IMR-90 (cell line): ENCODE data around the gene ZNF418. TPM values are rescaled to one million over a fixed set of nuclear protein-coding genes. Genes with fewer than 3 reads are reported as not detected.

Experiments
- ATAC-seq: fragments of 200-7000 bp; cut with Tn5 transposase; 2 replicates; pipeline ENCODE4 v1.9.1; 2020; ENCODE audit warnings: low read depth, mild to moderate bottlenecking, moderate library complexity
- Bru-seq: library from RNA; stranded (reverse); fragments of 400-500 nt; gene quantifications from one replicate; lab custom pipeline; 2021; lab: Mats Ljungman, UMichigan
- BruChase-seq, 2 experiments: library from RNA; stranded (reverse); fragments of 400-500 nt; gene quantifications; one replicate each; lab custom pipeline; 2021; lab: Mats Ljungman, UMichigan
- BruUV-seq: library from RNA; stranded (reverse); fragments of 400-500 nt; replicated peaks from 2 replicates; lab custom pipeline; 2021; lab: Mats Ljungman, UMichigan
- CTCF ChIA-PET: fragments of 300-600 bp; formaldehyde crosslinking; extraction: SDS; loops from one replicate; lab custom pipeline; 2021; ENCODE audit warnings: antibody characterized with exemption; lab: Yijun Ruan, JAX
- POLR2A ChIA-PET: fragments of 300-600 bp; sonication (Branson Sonifier 250); formaldehyde crosslinking; loops from one replicate; lab custom pipeline; 2022; ENCODE audit warnings: antibody characterized with exemption; ENCODE audit not compliant: unreplicated experiment; lab: Charles Lee
- DNase-seq: peaks from one replicate; pipeline ENCODE4 v3.0.0; 2013
- H2AFZ ChIP-seq: replicated peaks from 2 replicates; pipeline ENCODE3; 2013; ENCODE audit warnings: low read length, mild to moderate bottlenecking; ENCODE audit not compliant: poor library complexity
- H2AK5ac ChIP-seq: 2 replicates; pipeline ENCODE4 v1.6.1; 2013; ENCODE audit warnings: low read depth, low read length, inconsistent platforms
- H2AK9ac ChIP-seq: replicated peaks from 2 replicates; pipeline ENCODE3; 2013; ENCODE audit warnings: mild to moderate bottlenecking, low read depth, low read length, moderate library complexity; ENCODE audit not compliant: poor library complexity
- H2BK120ac ChIP-seq: 2 replicates; pipeline ENCODE4 v1.6.1; 2013; ENCODE audit warnings: low read depth, low read length, inconsistent platforms
- H2BK15ac ChIP-seq: 3 replicates; pipeline ENCODE4 v1.6.1; 2013; ENCODE audit warnings: low read depth, low read length, inconsistent platforms
- H2BK20ac ChIP-seq: 2 replicates; pipeline ENCODE4 v1.6.1; 2013; ENCODE audit warnings: low read depth, mild to moderate bottlenecking, inconsistent platforms, low read length, moderate library complexity
- H2BK5ac ChIP-seq: 2 replicates; pipeline ENCODE4 v1.6.1; 2013; ENCODE audit warnings: mild to moderate bottlenecking, low read depth, low read length, inconsistent platforms; ENCODE audit not compliant: poor library complexity, severe bottlenecking
- H3K14ac ChIP-seq: replicated peaks from 2 replicates; pipeline ENCODE4 v1.6.1; 2013; ENCODE audit warnings: low read depth, low read length, inconsistent platforms
- H3K18ac ChIP-seq: 2 replicates; pipeline ENCODE4 v1.6.1; 2013; ENCODE audit warnings: low read depth, low read length, control low read depth
- H3K23ac ChIP-seq: 2 replicates; pipeline ENCODE4 v1.6.1; 2013; ENCODE audit warnings: low read depth, low read length, inconsistent platforms
- H3K27ac ChIP-seq: 2 replicates; pipeline ENCODE4 v1.5.1; 2013; ENCODE audit warnings: mild to moderate bottlenecking, control low read depth, low read length; ENCODE audit not compliant: insufficient read depth
- H3K27me3 ChIP-seq: 2 replicates; pipeline ENCODE4 v1.6.1; 2013; ENCODE audit warnings: low read length; ENCODE audit not compliant: control insufficient read depth, insufficient read depth
- H3K36me3 ChIP-seq: 2 replicates; pipeline ENCODE4 v1.6.1; 2013; ENCODE audit warnings: low read length, mixed read lengths; ENCODE audit not compliant: control insufficient read depth, insufficient read depth
- H3K4ac ChIP-seq: 2 replicates; pipeline ENCODE4 v1.6.1; 2013; ENCODE audit warnings: low read depth, low read length, inconsistent platforms
- H3K4me1 ChIP-seq: 2 replicates; pipeline ENCODE4 v1.6.1; 2013; ENCODE audit warnings: low read length, mixed read lengths; ENCODE audit not compliant: control insufficient read depth, insufficient read depth
- H3K4me2 ChIP-seq: 2 replicates; pipeline ENCODE4 v1.6.1; 2013; ENCODE audit warnings: low read depth, mild to moderate bottlenecking, control low read depth, low read length, moderate library complexity
- H3K4me3 ChIP-seq: 2 replicates; pipeline ENCODE4 v1.5.1; 2013; ENCODE audit warnings: low read depth, mild to moderate bottlenecking, control low read depth, low read length, moderate library complexity; ENCODE audit not compliant: insufficient read depth
- H3K56ac ChIP-seq: 2 replicates; pipeline ENCODE4 v1.6.1; 2013; ENCODE audit warnings: low read length, inconsistent platforms; ENCODE audit not compliant: insufficient read depth; ENCODE audit errors: extremely low read depth
- H3K79me1 ChIP-seq, 2 experiments: 2 replicates each; pipeline ENCODE4 v1.6.1; 2013; ENCODE audit warnings: low read length in 2 of 2, inconsistent platforms in 1 of 2, low read depth in 1 of 2
- H3K9ac ChIP-seq: 2 replicates; pipeline ENCODE4 v1.6.1; 2013; ENCODE audit warnings: low read depth, low read length, control low read depth
- H3K9me1 ChIP-seq: 2 replicates; pipeline ENCODE4 v1.6.1; 2013; ENCODE audit warnings: low read length, inconsistent platforms; ENCODE audit not compliant: insufficient read depth
- H3K9me3 ChIP-seq: 2 replicates; pipeline ENCODE4 v1.6.1; 2013; ENCODE audit warnings: low read length; ENCODE audit not compliant: control insufficient read depth, insufficient read depth
- H4K20me1 ChIP-seq: 2 replicates; pipeline ENCODE4 v1.6.1; 2013; ENCODE audit warnings: low read length, inconsistent platforms; ENCODE audit not compliant: insufficient read depth
- H4K5ac ChIP-seq: 2 replicates; pipeline ENCODE4 v1.6.1; 2013; ENCODE audit warnings: mild to moderate bottlenecking, low read depth, low read length, control low read depth
- H4K8ac ChIP-seq, 2 experiments: 2 replicates each; pipeline ENCODE4 v1.6.1; 2013; ENCODE audit warnings: low read depth in 2 of 2, low read length in 2 of 2, control low read depth in 1 of 2, inconsistent platforms in 1 of 2
- H4K91ac ChIP-seq: 2 replicates; pipeline ENCODE4 v1.6.1; 2013; ENCODE audit warnings: low read depth, low read length, inconsistent platforms; ENCODE audit not compliant: insufficient read depth
- BHLHE40 ChIP-seq: fragments of 150-350 bp; IDR thresholded peaks from 2 replicates; pipeline ENCODE4 v1.6.1; 2016; ENCODE audit warnings: mild to moderate bottlenecking, low read depth, low read length
- CHD1 ChIP-seq: IDR thresholded peaks from 2 replicates; pipeline ENCODE4 v1.6.1; 2012; ENCODE audit warnings: low read depth, low read length, improper control_type of control experiment
- CTCF ChIP-seq: conservative IDR thresholded peaks from 2 replicates; pipeline ENCODE4 v1.5.1; 2012; ENCODE audit warnings: mild to moderate bottlenecking, low read depth, low read length, improper control_type of control experiment
- FOS ChIP-seq: fragments of 150-350 bp; IDR thresholded peaks from 2 replicates; pipeline ENCODE4 v1.6.1; 2016; ENCODE audit warnings: low read depth, low read length
- MXI1 ChIP-seq: IDR thresholded peaks from 2 replicates; pipeline ENCODE4 v1.6.1; 2012; ENCODE audit warnings: low read depth, mild to moderate bottlenecking, low read length, moderate library complexity, borderline replicate concordance
- NFE2L2 ChIP-seq: fragments of 150-350 bp; IDR thresholded peaks from 2 replicates; pipeline ENCODE4 v1.6.1; 2016; ENCODE audit warnings: low read depth, mild to moderate bottlenecking, low read length
- POLR2A ChIP-seq: IDR thresholded peaks from 2 replicates; pipeline ENCODE4 v1.6.1; 2012; ENCODE audit warnings: mild to moderate bottlenecking, low read depth, low read length
- RCOR1 ChIP-seq: IDR thresholded peaks from 2 replicates; pipeline ENCODE4 v1.6.1; 2012; ENCODE audit warnings: mild to moderate bottlenecking, low read length, improper control_type of control experiment; ENCODE audit not compliant: insufficient replicate concordance
- RFX5 ChIP-seq: IDR thresholded peaks from 2 replicates; pipeline ENCODE4 v1.8.0; 2012; ENCODE audit warnings: low read depth, mild to moderate bottlenecking, low read length, moderate library complexity
- SMC3 ChIP-seq: fragments of 150-350 bp; IDR thresholded peaks from 2 replicates; pipeline ENCODE4 v1.6.1; 2016; ENCODE audit warnings: low read depth, mild to moderate bottlenecking, antibody characterized with exemption, low read length, moderate library complexity
- WGBS, 2 experiments: methylation state at CpG; one replicate each; pipeline versions ENCODE4 v1.1.5 to v1.1.7; 2013; ENCODE audit warnings: missing lambda C conversion rate in 2 of 2; ENCODE audit not compliant: insufficient read length in 1 of 2; ENCODE audit errors: extremely low coverage in 2 of 2; 5-methylcytosine and 5-hydroxymethylcytosine counted together
- dilution Hi-C: fragments of 300-500 bp; cut with HindIII; formaldehyde crosslinking; loops from one replicate; pipeline ENCODE4 v1.14.3; 2018; ENCODE audit warnings: low sequenced_read_pairs; ENCODE audit not compliant: unreplicated experiment
- in situ Hi-C: fragments of 300-500 bp; cut with MboI; formaldehyde crosslinking; loops from 3 replicates; pipeline ENCODE4 v1.14.3; 2019; ENCODE audit warnings: low sequenced_read_pairs, inconsistent platforms, mixed read lengths
- intact Hi-C: fragments of 100-400 bp; cut with micrococcal nuclease; formaldehyde crosslinking; loops from 2 replicates; pipeline ENCODE4 v1.10.0; 2022
- long read RNA-seq: library from polyadenylated mRNA; unstranded; transcript quantifications from one replicate; pipeline ENCODE4 v2.0.0, GENCODE V29; 2021; ENCODE audit not compliant: unreplicated experiment
- polyA plus RNA-seq, 3 experiments: library from polyadenylated mRNA; depleted of rRNA; stranded (reverse); fragments of >200 nt; gene quantifications; 2 replicates each; pipeline ENCODE4 v1.2.3, GENCODE V29; 2012; ENCODE audit warnings: low replicate concordance in 1 of 3
- total RNA-seq: library from RNA; depleted of rRNA; stranded (reverse); fragments of >200 nt; gene quantifications from 2 replicates; pipeline ENCODE4 v1.2.3, GENCODE V29; 2012; rRNA removed

ZNF418 gene
- total RNA-seq (3.4 and 4.2 TPM in 2 replicates), polyA plus RNA-seq (2012; rRNA removed) (1.0 and 2.1 TPM in 2 replicates), Bru-seq, nascent RNA (percentile 76 among the genes with signal in this experiment), BruChase-seq, experiment 1, labeled RNA remaining after a 6-hour chase (percentile 89 among the genes with signal in this experiment), BruChase-seq, experiment 2, labeled RNA remaining after a 2-hour chase (percentile 84 among the genes with signal in this experiment)
- 0.26 and 0.28 TPM in 2 replicates for polyA plus RNA-seq (2012; cell fraction: cytosol; rRNA removed)
- 2.0 and 8.7 TPM in 2 replicates for polyA plus RNA-seq (2012; cell fraction: nucleus; rRNA removed; ENCODE audit: low replicate concordance)
- long read RNA-seq, partial matches to known transcripts = 0 of 2 reads
- long read RNA-seq, other reads (novel, unspliced or antisense) = 2 of 2 reads

DNA sequence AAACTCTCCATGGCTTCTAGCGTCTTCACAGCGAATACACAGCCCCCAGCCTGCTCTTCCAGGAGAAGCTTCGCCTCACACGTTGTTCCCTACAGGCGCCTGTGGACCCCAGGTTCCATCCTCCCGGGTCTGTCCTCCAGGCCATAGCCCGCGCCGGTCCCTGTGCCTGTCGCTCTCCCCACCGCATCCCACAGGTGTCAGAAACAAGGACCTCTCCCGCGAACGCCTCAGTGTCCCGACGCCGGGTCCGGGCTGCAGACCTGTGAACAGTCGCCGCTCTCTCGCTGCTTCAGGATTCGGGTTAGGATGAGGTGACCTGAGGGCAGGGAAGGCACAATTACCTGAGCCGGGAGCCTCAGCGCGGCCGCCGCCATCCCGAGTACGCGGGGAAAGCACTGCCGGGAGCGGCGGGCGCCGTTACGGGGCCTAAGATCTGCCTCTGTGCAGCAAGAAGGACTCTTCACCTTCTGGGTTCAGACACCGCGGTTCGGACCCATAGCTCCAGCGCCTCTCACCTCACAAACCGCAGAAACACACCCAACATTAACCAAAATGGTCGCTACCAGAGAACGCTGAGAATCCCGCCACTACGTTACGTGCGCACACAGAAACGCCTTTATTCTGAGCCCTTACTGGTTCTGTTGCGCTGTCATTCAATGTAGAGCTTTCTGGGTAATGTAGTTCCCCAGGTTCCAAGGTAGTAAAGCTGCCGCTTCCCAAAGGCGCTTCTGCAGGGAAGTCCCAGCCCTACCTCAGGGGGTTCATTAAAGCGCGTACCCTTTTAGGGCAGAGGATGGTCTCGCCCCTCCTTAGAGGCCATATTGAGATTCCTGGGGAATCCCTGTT, at the start of gene ZNF418:
Gene ZNF418, minus strand, starts transcription at position 583 of the 846 bp plus-strand sequence. CDS start 1,580 bp downstream, outside the sequence.
- peak within 1 kb of the TSS; percentile 33; the same call in 1 of the 2 replicates for H3K27ac ChIP-seq
- no peak within 1 kb of the TSS for H2BK20ac ChIP-seq
- no peak within 1 kb of the TSS for H2BK15ac ChIP-seq

More for the DNA sequence above, at the start of gene ZNF418:
- no peak within 1 kb of the TSS for H3K56ac ChIP-seq
- H4K91ac ChIP-seq = 0 out of 2 replicates have a peak within 1 kb of the TSS, but pooled peaks have one; percentile 15
- DNase-seq (peak; percentile 84), ATAC-seq (peak; percentile 100)
- peaks cover 16% of the 10 kb centered on the region for H3K36me3 ChIP-seq
- in situ Hi-C loops = no loop called here
- H2AK5ac ChIP-seq = no peak within 1 kb of the TSS; the same call in none of the 2 replicates
- H4K5ac ChIP-seq = no peak within 1 kb of the TSS
- peak within 1 kb of the TSS; percentile 53 for H2AK9ac ChIP-seq
- H4K20me1 ChIP-seq = no peaks in the 10 kb centered on the region
- dilution Hi-C loops = no loop called here
- H3K4ac ChIP-seq = peak within 1 kb of the TSS; percentile 39
- 5% methylated on average over 11 of the region's 54 CpGs; no CpG with 5 or more reads in 1 of the 2 experiments for whole genome bisulfite sequencing, 2 experiments
- peaks cover 30% of the 10 kb centered on the region for H3K9me3 ChIP-seq
- ChIA-PET POLR2A (no interaction called here), CTCF (interaction anchor here (0.6 to 1.0 kb wide), 2 partner anchors 10 to 13 kb away, joined by 3 to 4 read pairs; no protein-coding TSS in a partner anchor)
- BruUV-seq = no TSS peak
- H3K23ac ChIP-seq = no peak within 1 kb of the TSS
- H2AFZ ChIP-seq = peak within 1 kb of the TSS; percentile 90
- intact Hi-C loops = no loop called here
- H3K9me1 ChIP-seq = no peaks in the 10 kb centered on the region
- no peaks in the 10 kb centered on the region for H3K27me3 ChIP-seq
- no peak within 1 kb of the TSS for H3K18ac ChIP-seq
- peak within 1 kb of the TSS; percentile 66 for H3K4me3 ChIP-seq
- H3K14ac ChIP-seq = peak within 1 kb of the TSS; percentile 21; the same call in 1 of the 2 replicates
- peaks cover 2% of the 10 kb centered on the region; the same call in 1 of the 2 replicates for H3K4me1 ChIP-seq
- peaks cover 8 to 16% of the 10 kb centered on the region in 2 experiments for H3K79me1 ChIP-seq
- peak within 1 kb of the TSS; percentile 68 for H3K4me2 ChIP-seq
- H3K9ac ChIP-seq = peak within 1 kb of the TSS; percentile 73
- H4K8ac ChIP-seq = peak within 1 kb of the TSS; percentile 45 to 62; a peak in 2 of 4 replicates
- H2BK5ac ChIP-seq = no peak within 1 kb of the TSS
- TF ChIP-seq RFX5 (no peak), NFE2L2 (no peak), RCOR1 (no peak), CTCF (no peak), CHD1 (no peak), POLR2A (no peak), SMC3 (no peak), BHLHE40 (no peak), MXI1 (no peak), FOS (no peak)
- H2BK120ac ChIP-seq = no peak within 1 kb of the TSS
